ENCODE results near the gene CRB1.

Gene CRB1

GRCh38 chr1:197254866-197255265, 13.2 kb upstream of the CRB1 start:
- Histone ChIP-seq H3K4me1 (ENCODE audit: control insufficient read depth, insufficient read depth, low read length) (0 out of 2 replicates have a peak, but pooled peaks cover 5% of the 10 kb centered on the region), H3K27ac (ENCODE audit: low read depth, low read length) (no peak overlapping the region), H3K9me3 (ENCODE audit: control insufficient read depth, insufficient read depth, low read depth, low read length) (no peaks in the 10 kb centered on the region), H3K27me3 (ENCODE audit: control insufficient read depth, insufficient read depth, low read length) (no peaks in the 10 kb centered on the region), H3K36me3 (ENCODE audit: control insufficient read depth, insufficient read depth, low read length) (no peaks in the 10 kb centered on the region), H3K9ac (ENCODE audit: low read length) (no peak overlapping the region), H3K4me3 (ENCODE audit: low read depth, low read length) (no peak overlapping the region)

GRCh38 chr1:197264936-197265567, 3.0 kb upstream of the CRB1 start:
- Histone ChIP-seq H3K4me3 (ENCODE audit: low read depth, low read length) (no peak overlapping the region), H3K9me3 (ENCODE audit: control insufficient read depth, insufficient read depth, low read depth, low read length) (no peaks in the 10 kb centered on the region)

DNA sequence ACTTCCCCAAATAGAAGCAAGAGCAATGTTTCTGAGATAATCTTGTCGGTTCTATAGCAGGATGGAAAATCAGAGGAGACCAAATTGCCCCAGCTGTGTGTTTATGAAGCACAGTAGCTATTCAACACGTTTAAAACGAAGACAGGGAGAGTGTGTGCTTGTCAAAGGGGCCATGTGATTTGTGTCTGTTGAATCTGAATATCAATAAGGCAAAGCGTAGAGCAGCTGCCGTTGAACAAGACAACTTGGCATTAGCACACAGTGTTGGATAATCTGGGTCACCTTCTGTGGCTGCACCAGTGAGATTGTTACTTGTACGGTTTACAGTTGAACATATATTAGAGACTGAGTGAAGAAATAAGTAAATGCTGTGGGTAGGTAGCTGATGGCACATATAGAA, 1.0 kb downstream of the CRB1 start:
- no peak overlapping the region for H3K4me3 ChIP-seq (ENCODE audit: low read depth, low read length)
- H3K27me3 ChIP-seq (ENCODE audit: control insufficient read depth, insufficient read depth, low read length), result no peaks in the 10 kb centered on the region
- no peak overlapping the region for H3K27ac ChIP-seq (ENCODE audit: low read depth, low read length)
- H3K36me3 ChIP-seq (ENCODE audit: control insufficient read depth, insufficient read depth, low read length), result no peaks in the 10 kb centered on the region
- no peaks in the 10 kb centered on the region for H3K4me1 ChIP-seq (ENCODE audit: control insufficient read depth, insufficient read depth, low read length)
- no peaks in the 10 kb centered on the region for H3K9me3 ChIP-seq (ENCODE audit: control insufficient read depth, insufficient read depth, low read depth, low read length)
- no peak overlapping the region for H3K9ac ChIP-seq (ENCODE audit: low read length)

More at GRCh38 chr1:197264936-197265567, 3.0 kb upstream of the CRB1 start:
- Histone ChIP-seq H3K9ac (ENCODE audit: low read length) (no peak overlapping the region), H3K4me1 (ENCODE audit: control insufficient read depth, insufficient read depth, low read length) (no peaks in the 10 kb centered on the region), H3K36me3 (ENCODE audit: control insufficient read depth, insufficient read depth, low read length) (no peaks in the 10 kb centered on the region), H3K27me3 (ENCODE audit: control insufficient read depth, insufficient read depth, low read length) (no peaks in the 10 kb centered on the region), H3K27ac (ENCODE audit: low read depth, low read length) (no peak overlapping the region)

GRCh38 chr1:197272791-197273190, 4.7 kb downstream of the CRB1 start:
- no peaks in the 10 kb centered on the region for H3K36me3 ChIP-seq (ENCODE audit: control insufficient read depth, insufficient read depth, low read length)
- H3K9me3 ChIP-seq (ENCODE audit: control insufficient read depth, insufficient read depth, low read depth, low read length), result no peaks in the 10 kb centered on the region
- H3K27me3 ChIP-seq (ENCODE audit: control insufficient read depth, insufficient read depth, low read length), result no peaks in the 10 kb centered on the region
- H3K4me3 ChIP-seq (ENCODE audit: low read depth, low read length), result no peak overlapping the region
- no peak overlapping the region for H3K9ac ChIP-seq (ENCODE audit: low read length)
- no peaks in the 10 kb centered on the region for H3K4me1 ChIP-seq (ENCODE audit: control insufficient read depth, insufficient read depth, low read length)
- no peak overlapping the region for H3K27ac ChIP-seq (ENCODE audit: low read depth, low read length)

DNA sequence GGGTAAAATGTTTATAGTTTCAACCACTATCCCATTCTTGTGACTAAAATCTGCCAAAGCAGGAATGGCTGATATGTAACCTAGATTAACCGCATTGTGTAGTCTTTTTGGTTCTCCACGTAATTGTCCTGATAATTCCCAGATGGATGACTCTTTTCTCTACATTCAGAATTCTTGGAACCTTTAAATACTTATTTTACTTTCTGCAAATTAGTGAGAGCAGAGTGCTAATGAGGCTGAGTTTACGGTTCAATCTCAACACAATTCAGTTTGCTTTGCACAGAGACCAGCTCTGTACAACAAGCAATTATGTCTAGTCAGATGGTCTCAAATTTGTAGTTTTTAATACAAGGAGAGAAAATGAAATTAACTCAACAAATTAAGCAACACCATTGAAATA, 9.1 kb downstream of the CRB1 start:
- H3K27me3 ChIP-seq (ENCODE audit: control insufficient read depth, insufficient read depth, low read length), result no peaks in the 10 kb centered on the region
- H3K36me3 ChIP-seq (ENCODE audit: control insufficient read depth, insufficient read depth, low read length), result no peaks in the 10 kb centered on the region
- no peak overlapping the region for H3K27ac ChIP-seq (ENCODE audit: low read depth, low read length)
- H3K4me3 ChIP-seq (ENCODE audit: low read depth, low read length), result no peak overlapping the region
- no peaks in the 10 kb centered on the region for H3K9me3 ChIP-seq (ENCODE audit: control insufficient read depth, insufficient read depth, low read depth, low read length)
- H3K4me1 ChIP-seq (ENCODE audit: control insufficient read depth, insufficient read depth, low read length), result no peaks in the 10 kb centered on the region
- no peak overlapping the region for H3K9ac ChIP-seq (ENCODE audit: low read length)

- Histone ChIP-seq H3K4me1 (ENCODE audit: control insufficient read depth, insufficient read depth, low read length) (no peaks in the 10 kb centered on the region), H3K27me3 (ENCODE audit: control insufficient read depth, insufficient read depth, low read length) (no peaks in the 10 kb centered on the region), H3K27ac (ENCODE audit: low read depth, low read length) (no peak overlapping the region), H3K9ac (ENCODE audit: low read length) (no peak overlapping the region), H3K4me3 (ENCODE audit: low read depth, low read length) (no peak overlapping the region), H3K36me3 (ENCODE audit: control insufficient read depth, insufficient read depth, low read length) (no peaks in the 10 kb centered on the region), H3K9me3 (ENCODE audit: control insufficient read depth, insufficient read depth, low read depth, low read length) (no peaks in the 10 kb centered on the region)
Measured at GRCh38 chr1:197284325-197284724, 16.3 kb downstream of the CRB1 start.

DNA sequence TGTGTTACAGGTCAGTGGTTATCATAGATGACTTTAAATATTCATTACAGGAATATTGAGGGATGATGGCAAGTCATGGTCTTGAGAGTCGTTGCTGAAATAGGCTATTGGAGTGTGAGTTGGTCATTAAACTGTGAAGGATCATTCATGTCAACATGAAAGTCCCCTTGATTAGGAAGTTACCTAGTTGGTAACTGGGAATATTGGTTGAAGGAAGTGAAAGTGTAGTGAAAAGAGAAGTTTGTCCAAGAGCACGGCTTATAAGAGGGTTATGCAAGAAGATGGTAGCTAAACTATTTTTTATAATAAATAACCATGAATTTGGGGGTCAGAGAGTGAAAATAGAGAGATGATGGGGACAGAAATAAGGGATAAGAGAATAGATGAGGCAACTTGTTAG, 16.9 kb downstream of the CRB1 start:
- no peaks in the 10 kb centered on the region for H3K9me3 ChIP-seq (ENCODE audit: control insufficient read depth, insufficient read depth, low read depth, low read length)
- H3K27me3 ChIP-seq (ENCODE audit: control insufficient read depth, insufficient read depth, low read length), result no peaks in the 10 kb centered on the region
- no peak overlapping the region for H3K27ac ChIP-seq (ENCODE audit: low read depth, low read length)
- H3K36me3 ChIP-seq (ENCODE audit: control insufficient read depth, insufficient read depth, low read length), result no peaks in the 10 kb centered on the region
- H3K4me3 ChIP-seq (ENCODE audit: low read depth, low read length), result no peak overlapping the region
- H3K9ac ChIP-seq (ENCODE audit: low read length), result no peak overlapping the region
- no peaks in the 10 kb centered on the region for H3K4me1 ChIP-seq (ENCODE audit: control insufficient read depth, insufficient read depth, low read length)

DNA sequence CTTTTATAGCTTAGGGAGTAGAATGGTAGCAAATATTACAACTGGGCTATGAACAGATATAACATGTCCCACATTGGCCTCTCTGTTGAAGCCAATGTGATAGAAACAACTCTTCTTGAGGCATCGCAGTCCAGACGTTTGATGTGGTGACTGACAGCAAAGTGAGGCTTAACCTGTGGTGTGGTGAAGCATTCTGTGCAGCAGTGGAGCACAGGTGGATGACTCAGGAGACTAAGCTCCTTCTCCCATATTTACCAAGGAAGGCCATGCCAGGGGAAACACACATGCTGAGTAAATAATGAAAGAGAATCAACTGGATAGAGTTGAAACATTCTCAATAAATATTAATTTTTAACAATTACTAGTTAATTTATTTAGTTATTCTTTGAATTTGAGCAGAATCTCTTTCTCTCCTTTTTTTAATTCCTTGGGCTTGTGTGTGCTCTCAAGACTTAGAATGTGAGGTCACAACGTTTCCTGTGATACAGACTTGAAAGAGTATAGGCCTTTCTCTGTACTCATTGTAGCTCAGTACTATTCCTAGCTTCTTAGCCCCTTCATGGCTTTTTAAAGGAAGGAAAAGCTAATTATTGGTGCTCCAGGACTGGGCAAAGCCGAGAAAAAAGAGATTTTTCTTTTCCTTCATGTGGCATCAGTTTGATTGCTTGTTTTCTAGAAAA, 17.6 kb downstream of the CRB1 start:
- no peaks in the 10 kb centered on the region for H3K36me3 ChIP-seq (ENCODE audit: control insufficient read depth, insufficient read depth, low read length)
- H3K4me3 ChIP-seq (ENCODE audit: low read depth, low read length), result no peak overlapping the region
- H3K27ac ChIP-seq (ENCODE audit: low read depth, low read length), result no peak overlapping the region
- H3K27me3 ChIP-seq (ENCODE audit: control insufficient read depth, insufficient read depth, low read length), result no peaks in the 10 kb centered on the region
- H3K9ac ChIP-seq (ENCODE audit: low read length), result no peak overlapping the region
- H3K4me1 ChIP-seq (ENCODE audit: control insufficient read depth, insufficient read depth, low read length), result no peaks in the 10 kb centered on the region
- H3K9me3 ChIP-seq (ENCODE audit: control insufficient read depth, insufficient read depth, low read depth, low read length), result no peaks in the 10 kb centered on the region

DNA sequence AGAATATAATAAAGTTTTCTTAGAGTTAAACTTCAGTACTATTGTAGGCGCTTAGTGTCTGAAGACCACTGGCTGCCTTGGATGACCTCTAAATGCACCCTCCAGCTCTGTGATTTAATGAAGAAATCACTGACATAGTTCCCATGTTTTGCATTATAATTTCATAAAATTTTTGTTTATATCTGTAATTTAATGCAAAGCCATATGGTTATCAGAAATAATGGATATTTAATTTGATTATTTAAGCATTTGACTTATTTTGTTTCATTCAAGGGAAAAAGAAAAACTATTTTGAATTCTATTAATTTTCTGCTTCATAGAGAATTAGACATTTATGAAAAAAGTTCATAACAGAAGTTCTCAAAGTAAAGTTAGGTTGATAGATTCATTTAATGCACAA, 18.6 kb downstream of the CRB1 start:
- H3K9me3 ChIP-seq (ENCODE audit: control insufficient read depth, insufficient read depth, low read depth, low read length), result no peaks in the 10 kb centered on the region
- H3K9ac ChIP-seq (ENCODE audit: low read length), result no peak overlapping the region
- H3K27ac ChIP-seq (ENCODE audit: low read depth, low read length), result no peak overlapping the region
- H3K4me3 ChIP-seq (ENCODE audit: low read depth, low read length), result no peak overlapping the region
- no peaks in the 10 kb centered on the region for H3K4me1 ChIP-seq (ENCODE audit: control insufficient read depth, insufficient read depth, low read length)
- H3K27me3 ChIP-seq (ENCODE audit: control insufficient read depth, insufficient read depth, low read length), result no peaks in the 10 kb centered on the region
- no peaks in the 10 kb centered on the region for H3K36me3 ChIP-seq (ENCODE audit: control insufficient read depth, insufficient read depth, low read length)

DNA sequence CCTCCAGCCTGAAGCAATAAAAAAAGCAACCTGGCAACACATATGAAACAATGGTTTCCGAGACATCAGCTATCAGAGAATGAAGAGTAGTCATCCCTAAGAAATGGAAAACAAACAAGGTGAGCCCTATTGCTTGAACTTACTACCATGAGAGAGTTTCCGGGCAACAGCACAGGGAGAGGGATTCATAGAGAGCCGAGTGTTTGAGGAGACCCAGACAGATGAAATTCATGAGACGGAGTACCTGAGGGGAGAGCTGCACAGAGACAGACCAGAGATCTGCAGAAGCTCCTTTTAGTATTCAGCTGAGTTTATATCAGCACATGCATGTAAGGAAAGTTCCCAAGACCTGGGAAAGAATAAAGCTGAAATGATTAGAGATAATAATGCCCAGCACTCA, 19.8 kb downstream of the CRB1 start:
- H3K27ac ChIP-seq (ENCODE audit: low read depth, low read length), result no peak overlapping the region
- no peaks in the 10 kb centered on the region for H3K27me3 ChIP-seq (ENCODE audit: control insufficient read depth, insufficient read depth, low read length)
- no peaks in the 10 kb centered on the region for H3K36me3 ChIP-seq (ENCODE audit: control insufficient read depth, insufficient read depth, low read length)
- no peaks in the 10 kb centered on the region for H3K9me3 ChIP-seq (ENCODE audit: control insufficient read depth, insufficient read depth, low read depth, low read length)
- no peak overlapping the region for H3K4me3 ChIP-seq (ENCODE audit: low read depth, low read length)
- H3K4me1 ChIP-seq (ENCODE audit: control insufficient read depth, insufficient read depth, low read length), result no peaks in the 10 kb centered on the region
- no peak overlapping the region for H3K9ac ChIP-seq (ENCODE audit: low read length)

DNA sequence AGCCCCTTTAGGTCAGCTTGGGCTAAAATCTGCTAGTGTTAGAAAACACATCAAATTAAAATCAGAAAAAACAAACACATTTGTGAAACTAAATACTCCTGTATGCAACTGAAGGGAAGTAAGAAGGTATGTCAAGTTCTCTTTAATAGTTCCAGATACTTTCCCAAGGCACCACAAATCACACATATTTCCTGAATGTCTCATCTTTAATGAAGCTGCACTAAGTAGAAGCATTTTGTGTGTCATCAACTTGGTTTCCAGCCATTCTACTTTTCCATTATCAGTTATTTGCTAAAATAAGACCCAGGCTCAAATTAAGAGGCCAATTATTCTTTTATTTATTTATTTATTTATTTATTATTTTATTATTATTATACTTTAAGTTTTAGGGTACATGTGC, 34.7 kb downstream of the CRB1 start:
- no peaks in the 10 kb centered on the region for H3K36me3 ChIP-seq (ENCODE audit: control insufficient read depth, insufficient read depth, low read length)
- no peak overlapping the region for H3K9ac ChIP-seq (ENCODE audit: low read length)
- H3K27me3 ChIP-seq (ENCODE audit: control insufficient read depth, insufficient read depth, low read length), result no peaks in the 10 kb centered on the region
- H3K4me3 ChIP-seq (ENCODE audit: low read depth, low read length), result no peak overlapping the region
- H3K4me1 ChIP-seq (ENCODE audit: control insufficient read depth, insufficient read depth, low read length), result no peaks in the 10 kb centered on the region; the same call in 1 of the 2 replicates
- no peaks in the 10 kb centered on the region for H3K9me3 ChIP-seq (ENCODE audit: control insufficient read depth, insufficient read depth, low read depth, low read length)
- no peak overlapping the region for H3K27ac ChIP-seq (ENCODE audit: low read depth, low read length)
